ENCODE results near the gene SLX9. TPM values are rescaled to one million over a fixed set of nuclear protein-coding genes. Genes with fewer than 3 reads are reported as not detected.
"Not testable (repeated sequence)": the region's sequence is repeated elsewhere in the genome, so short reads cannot be mapped to it uniquely, and the experiment has no call there.

SLX9 gene
- total RNA-seq, 1 donor from 2014 or later = 80.8 TPM

DNA sequence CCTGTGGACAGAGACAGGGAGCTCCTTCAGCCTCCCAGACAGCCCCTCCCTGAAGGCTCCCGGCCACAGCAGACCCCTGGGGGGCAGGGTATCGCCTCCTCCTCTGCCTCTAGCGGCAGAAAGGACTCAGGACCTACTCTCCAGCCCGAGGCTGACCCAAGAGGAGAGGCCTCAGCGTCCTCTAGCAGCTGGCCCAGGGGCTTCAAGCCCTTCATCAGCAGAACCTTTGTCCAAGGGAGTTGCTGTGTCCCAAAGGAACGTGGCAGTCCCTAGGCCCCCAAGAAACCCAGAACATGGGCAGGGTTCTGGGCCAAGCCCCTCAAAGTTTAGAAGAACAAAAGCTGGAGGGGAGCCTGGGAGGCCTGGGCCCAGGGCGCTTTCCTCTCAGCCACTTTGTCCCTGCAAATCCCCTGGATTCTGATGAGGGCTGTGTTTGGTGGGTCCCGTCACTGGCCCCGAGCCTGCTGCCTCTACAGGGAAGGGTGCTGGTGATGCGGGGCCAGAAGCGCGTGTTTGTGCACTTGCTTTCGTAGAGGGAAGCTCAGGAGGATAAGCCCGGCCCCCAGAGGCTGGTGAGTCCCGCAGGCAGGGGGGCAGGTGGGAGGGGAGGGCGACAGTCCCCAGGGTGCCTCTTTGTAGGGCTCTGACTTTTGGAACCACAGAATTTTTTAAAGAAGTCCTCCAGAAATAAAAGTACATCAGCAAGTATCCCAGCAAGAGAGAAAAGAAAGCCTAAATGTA, 32.4 kb upstream of the SLX9 start:
- intact Hi-C loops (cut with micrococcal nuclease) = no loop called here
- Mint-ChIP-seq H3K27ac (no peak overlapping the region), H3K27me3 (no peaks in the 10 kb centered on the region), H3K4me1 (peaks cover 33% of the 10 kb centered on the region), H3K9me3 (no peaks in the 10 kb centered on the region), H3K36me3 (ENCODE audit: low read depth) (peaks cover 51% of the 10 kb centered on the region), H3K4me3 (no peak overlapping the region)
- DNase-seq = no peak

DNA sequence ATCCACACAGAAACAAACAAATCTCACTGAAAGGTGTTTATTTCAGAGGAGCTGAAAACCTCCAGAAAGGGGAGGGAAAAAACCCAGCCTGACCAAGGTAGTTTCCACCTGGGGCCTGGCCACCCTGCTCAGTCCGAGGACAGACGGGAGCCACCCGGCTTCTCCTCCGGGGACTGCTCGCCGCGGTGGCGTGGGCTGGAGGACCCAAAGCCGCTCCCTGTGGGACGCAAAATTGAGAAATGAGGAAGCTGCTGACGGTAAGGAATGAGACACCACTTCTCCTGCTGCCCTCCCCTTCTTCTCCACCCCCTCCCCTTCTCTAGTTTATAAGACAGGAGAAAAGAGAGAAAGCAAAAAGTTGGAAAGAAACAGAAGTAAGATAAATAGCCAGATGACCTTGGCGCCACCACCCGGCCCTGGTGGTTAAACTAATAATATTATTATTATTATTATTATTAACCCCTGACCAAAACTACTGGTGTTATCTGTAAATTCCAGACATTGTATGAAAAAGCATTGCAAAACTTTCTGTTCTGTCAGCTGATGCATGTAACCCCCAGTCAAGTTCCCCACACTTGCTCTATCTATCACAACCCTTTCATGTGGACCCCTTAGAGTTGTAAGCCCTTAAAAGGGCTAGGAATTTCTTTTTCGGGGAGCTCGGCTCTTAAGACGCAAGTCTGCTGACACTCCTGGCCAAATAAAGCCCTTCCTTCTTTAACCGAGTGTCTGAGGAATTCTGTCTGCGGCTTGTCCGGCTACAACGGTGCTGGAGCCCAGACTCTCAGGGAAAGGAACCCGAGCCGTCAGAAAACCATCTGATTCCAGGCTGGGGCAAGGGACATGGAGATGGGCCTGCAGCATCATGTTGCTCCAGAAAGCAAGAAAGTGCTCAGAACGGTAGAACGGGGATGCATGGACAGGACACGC, 31.6 kb upstream of the SLX9 start:
- peaks cover 35% of the 10 kb centered on the region for H3K4me1 Mint-ChIP-seq
- peak overlapping the region; percentile 46 for H3K27ac Mint-ChIP-seq
- H3K9me3 Mint-ChIP-seq = no peaks in the 10 kb centered on the region
- no peak overlapping the region for H3K4me3 Mint-ChIP-seq
- peaks cover 43% of the 10 kb centered on the region for H3K36me3 Mint-ChIP-seq (ENCODE audit: low read depth)
- H3K27me3 Mint-ChIP-seq = no peaks in the 10 kb centered on the region
- no peak for DNase-seq
- intact Hi-C loops (cut with micrococcal nuclease) = no loop called here

DNA sequence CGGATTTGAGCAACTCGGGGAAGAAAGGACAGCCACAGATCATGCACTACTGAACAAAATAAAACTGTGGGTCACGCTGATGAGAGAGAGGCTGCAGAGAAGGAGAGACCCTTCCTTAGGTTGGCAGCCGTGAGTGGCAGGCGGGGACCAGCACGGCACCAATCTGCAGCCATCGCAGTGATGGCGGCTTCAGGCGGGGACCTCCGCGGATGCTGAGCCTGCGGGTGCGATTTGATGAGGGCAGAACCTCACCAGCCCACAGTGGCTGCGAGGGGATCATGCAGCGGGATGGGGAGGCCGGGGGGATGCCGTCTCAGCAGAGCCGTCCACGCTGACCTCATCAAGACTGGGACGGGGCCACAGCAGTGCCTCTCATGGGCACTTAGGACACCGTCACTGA, 30.9 kb upstream of the SLX9 start:
- H3K27ac Mint-ChIP-seq = peak overlapping the region; percentile 74
- H3K36me3 Mint-ChIP-seq (ENCODE audit: low read depth) = peaks cover 38% of the 10 kb centered on the region
- H3K27me3 Mint-ChIP-seq = no peaks in the 10 kb centered on the region
- H3K9me3 Mint-ChIP-seq = no peaks in the 10 kb centered on the region
- H3K4me3 Mint-ChIP-seq = no peak overlapping the region
- no peak for DNase-seq
- H3K4me1 Mint-ChIP-seq = peaks cover 40% of the 10 kb centered on the region
- intact Hi-C loops (cut with micrococcal nuclease) = no loop called here

DNA sequence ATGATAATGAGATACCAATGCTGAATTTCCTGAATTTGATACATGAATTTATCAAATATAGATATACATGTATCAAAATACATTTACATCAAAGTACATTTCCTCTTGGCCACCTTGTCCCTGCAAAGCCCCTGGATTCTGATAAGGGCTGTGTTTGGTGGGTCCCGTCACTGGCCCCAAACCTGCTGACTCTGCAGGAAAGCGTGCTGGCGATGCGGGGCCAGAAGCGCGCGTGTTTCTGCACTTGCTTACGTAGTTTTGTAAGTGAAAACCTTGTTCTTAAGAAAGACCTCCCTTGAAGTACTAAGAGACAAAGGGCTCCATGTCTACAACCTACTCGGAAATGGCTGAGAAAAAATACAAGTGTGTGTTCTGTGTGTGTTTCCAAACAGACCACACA, 30.1 kb upstream of the SLX9 start:
- H3K4me3 Mint-ChIP-seq = peak overlapping the region; percentile 28
- DNase-seq = no peak
- no peaks in the 10 kb centered on the region for H3K27me3 Mint-ChIP-seq
- intact Hi-C loops (cut with micrococcal nuclease) = loop anchor here (2.0 kb wide), 1 partner anchor 17 kb away; no protein-coding TSS in a partner anchor
- no peaks in the 10 kb centered on the region for H3K9me3 Mint-ChIP-seq
- peaks cover 43% of the 10 kb centered on the region for H3K4me1 Mint-ChIP-seq
- H3K27ac Mint-ChIP-seq = peak overlapping the region; percentile 56
- H3K36me3 Mint-ChIP-seq (ENCODE audit: low read depth) = peaks cover 34% of the 10 kb centered on the region

DNA sequence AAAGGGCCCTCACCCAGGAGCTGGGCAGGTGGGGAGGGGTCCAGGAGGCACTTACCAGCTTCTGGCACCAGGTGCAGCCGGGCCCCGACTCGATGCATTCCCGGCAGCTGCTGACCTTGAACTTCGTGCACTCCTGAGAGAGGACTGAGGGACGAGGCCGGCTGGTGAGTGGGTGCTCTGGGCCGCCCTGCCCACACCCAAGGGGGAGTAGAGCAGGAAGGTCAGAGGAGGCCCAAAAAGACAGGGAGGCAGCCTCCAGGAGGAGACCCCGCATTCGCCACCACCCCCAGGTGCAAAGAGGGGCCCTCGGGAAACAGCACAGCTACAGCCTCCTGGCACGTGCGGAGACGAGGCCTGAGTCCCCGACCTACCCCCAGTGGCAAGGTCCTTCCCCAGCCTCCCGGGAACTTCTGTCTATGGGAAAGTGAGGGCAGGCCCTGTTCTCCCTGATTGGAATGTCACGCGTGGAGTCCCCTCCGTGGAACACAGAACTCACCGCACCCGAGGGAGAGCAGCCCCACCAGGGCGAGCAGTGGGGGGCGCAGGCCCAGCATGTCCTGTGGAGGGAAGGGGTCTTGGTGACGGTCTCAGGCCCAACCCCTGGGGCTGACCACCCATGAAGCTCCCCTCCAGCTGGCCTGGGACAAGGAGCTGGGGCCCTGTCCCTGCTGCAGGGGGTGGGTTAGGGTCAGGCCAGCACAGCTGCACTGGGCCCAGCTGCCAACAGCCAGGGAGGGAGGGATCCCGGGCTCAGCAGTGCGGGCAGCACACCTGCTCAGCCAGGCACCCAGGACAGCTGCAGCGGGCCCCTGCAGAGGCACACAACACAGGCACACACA, 29.4 kb upstream of the SLX9 start:
- H3K4me1 Mint-ChIP-seq = peaks cover 49% of the 10 kb centered on the region
- H3K9me3 Mint-ChIP-seq = no peaks in the 10 kb centered on the region
- H3K27me3 Mint-ChIP-seq = no peaks in the 10 kb centered on the region
- peak overlapping the region; percentile 67 for H3K4me3 Mint-ChIP-seq
- H3K36me3 Mint-ChIP-seq (ENCODE audit: low read depth) = peaks cover 33% of the 10 kb centered on the region
- intact Hi-C loops (cut with micrococcal nuclease) = loop anchor here (2.0 kb wide), 1 partner anchor 18 kb away; no protein-coding TSS in a partner anchor
- peak overlapping the region; percentile 76 for H3K27ac Mint-ChIP-seq
- no peak for DNase-seq

DNA sequence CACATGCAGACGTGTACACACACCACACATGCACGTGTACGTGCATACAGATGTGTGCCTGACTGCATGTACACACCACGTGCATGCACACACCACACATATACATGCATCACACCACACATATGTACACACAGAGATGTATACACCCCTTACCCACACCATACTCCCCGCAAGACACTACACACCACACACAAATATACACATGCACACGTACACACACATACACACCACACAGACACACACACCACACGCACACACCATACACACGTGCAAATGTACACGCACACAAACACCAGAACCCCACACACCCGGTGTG, 28.8 kb upstream of the SLX9 start:
- Mint-ChIP-seq H3K36me3 (ENCODE audit: low read depth) (peaks cover 32% of the 10 kb centered on the region), H3K4me1 (peaks cover 54% of the 10 kb centered on the region), H3K27ac (peak overlapping the region; percentile 76), H3K9me3 (no peaks in the 10 kb centered on the region), H3K27me3 (no peaks in the 10 kb centered on the region), H3K4me3 (peak overlapping the region; percentile 67)
- no peak for DNase-seq
- intact Hi-C loops (cut with micrococcal nuclease) = loop anchor here (2.0 kb wide), 1 partner anchor 18 kb away; no protein-coding TSS in a partner anchor

DNA sequence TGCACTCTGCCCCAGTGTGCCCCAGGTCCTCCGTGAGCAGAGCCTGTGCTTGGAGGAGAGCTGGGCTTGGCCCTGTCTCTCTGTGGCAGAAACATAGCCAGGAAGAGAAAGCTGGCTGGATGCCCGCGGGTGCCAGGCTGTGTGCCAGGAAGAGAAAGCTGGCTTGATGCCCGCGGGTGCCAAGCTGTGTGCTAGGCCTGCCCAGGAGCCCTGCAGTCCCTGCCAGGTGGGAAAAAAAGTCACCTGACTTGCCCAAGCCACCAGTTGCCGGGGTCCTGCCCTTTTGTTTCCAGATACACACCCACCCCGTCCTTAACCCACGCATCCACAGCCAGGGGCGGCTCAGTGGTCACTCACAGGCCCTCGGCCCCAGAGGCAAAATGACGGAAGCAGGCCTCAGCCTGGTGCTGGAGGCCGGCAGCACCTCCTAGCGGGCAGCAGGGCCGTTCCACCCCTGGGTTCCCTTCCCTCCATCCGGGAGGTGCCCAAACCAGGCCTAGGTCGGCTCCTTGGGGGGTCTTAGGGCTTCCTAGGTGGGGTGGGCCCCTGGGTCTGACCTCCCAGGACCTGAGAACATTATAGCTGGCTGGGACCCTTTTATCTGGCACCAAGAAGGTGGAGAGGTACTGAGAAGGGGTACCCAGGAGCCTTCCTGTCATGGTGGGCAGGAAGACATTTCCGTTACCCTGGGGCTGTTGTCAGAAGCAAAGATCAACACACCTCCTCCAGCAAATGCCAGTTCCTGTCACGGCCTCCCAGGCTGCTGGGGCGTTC, 28.3 kb upstream of the SLX9 start:
- intact Hi-C loops (cut with micrococcal nuclease) = loop anchor here (2.0 kb wide), 1 partner anchor 19 kb away; no protein-coding TSS in a partner anchor
- Mint-ChIP-seq H3K27ac (peak overlapping the region; percentile 76), H3K4me1 (peaks cover 55% of the 10 kb centered on the region), H3K27me3 (no peaks in the 10 kb centered on the region), H3K9me3 (no peaks in the 10 kb centered on the region), H3K36me3 (ENCODE audit: low read depth) (peaks cover 29% of the 10 kb centered on the region), H3K4me3 (peak overlapping the region; percentile 67)
- peak; percentile 86 for DNase-seq

DNA sequence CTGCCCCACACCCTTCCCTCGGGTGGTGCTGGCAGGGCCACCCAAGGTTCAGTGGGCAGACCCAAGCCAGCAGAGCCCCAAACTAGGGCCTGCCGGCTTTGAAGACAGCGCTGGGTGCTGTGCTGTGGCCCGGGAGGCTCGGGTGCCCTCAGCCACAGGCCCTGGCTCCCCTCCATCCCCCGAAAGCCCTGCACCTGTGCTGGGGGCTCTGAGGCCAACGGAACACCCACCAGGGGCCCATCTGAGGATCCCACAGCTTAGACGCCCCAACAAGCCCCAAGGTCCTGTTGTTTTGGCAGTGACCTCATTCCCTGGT, 27.7 kb upstream of the SLX9 start:
- Mint-ChIP-seq H3K4me3 (peak overlapping the region; percentile 67), H3K27ac (peak overlapping the region; percentile 76), H3K9me3 (no peaks in the 10 kb centered on the region), H3K36me3 (ENCODE audit: low read depth) (peaks cover 33% of the 10 kb centered on the region), H3K27me3 (no peaks in the 10 kb centered on the region), H3K4me1 (peaks cover 60% of the 10 kb centered on the region)
- no peak for DNase-seq
- intact Hi-C loops (cut with micrococcal nuclease) = no loop called here

DNA sequence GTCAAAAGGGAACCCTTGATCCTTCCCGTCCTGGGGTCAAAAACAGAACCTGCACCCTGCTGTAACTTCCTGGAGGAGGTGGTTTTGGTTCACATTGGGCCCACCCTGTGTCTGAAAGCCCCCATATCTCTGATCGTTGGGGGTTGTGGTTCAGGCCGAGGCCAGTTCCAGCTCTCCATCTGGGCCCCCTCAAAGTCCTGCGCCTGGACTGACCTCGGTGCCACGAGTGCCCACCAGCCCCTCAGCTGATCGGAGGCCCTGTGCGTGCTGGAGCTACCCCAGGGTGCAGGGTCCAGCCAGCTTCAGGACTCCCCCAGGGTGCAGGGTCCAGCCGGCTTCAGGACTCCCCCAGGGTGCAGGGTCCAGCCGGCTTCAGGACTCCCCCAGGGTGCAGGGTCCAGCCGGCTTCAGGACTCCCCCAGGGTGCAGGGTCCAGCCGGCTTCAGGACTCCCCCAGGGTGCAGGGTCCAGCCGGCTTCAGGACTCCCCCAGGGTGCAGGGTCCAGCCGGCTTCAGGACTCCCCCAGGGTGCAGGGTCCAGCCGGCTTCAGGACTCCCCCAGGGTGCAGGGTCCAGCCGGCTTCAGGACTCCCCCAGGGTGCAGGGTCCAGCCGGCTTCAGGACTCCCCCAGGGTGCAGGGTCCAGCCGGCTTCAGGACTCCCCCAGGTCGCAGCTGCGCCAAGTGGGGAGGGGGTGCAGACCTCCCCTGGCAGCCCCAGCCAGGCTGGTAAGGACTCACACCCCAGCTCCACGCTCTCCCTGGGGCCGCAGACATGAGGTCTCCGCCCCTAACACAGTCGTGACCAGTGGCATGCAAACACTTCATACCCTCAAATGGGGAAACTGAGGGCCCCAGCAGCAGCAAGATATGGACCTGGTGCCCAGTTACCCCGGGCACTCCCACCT, 27.1 kb upstream of the SLX9 start:
- DNase-seq; intact Hi-C loops (cut with micrococcal nuclease); H3K27me3 Mint-ChIP-seq; H3K9me3 Mint-ChIP-seq: not testable (repeated sequence)
- peak overlapping the region; percentile 89 for H3K27ac Mint-ChIP-seq
- H3K36me3 Mint-ChIP-seq (ENCODE audit: low read depth) = peaks cover 39% of the 10 kb centered on the region
- H3K4me1 Mint-ChIP-seq = peaks cover 67% of the 10 kb centered on the region
- peak overlapping the region; percentile 94 for H3K4me3 Mint-ChIP-seq

DNA sequence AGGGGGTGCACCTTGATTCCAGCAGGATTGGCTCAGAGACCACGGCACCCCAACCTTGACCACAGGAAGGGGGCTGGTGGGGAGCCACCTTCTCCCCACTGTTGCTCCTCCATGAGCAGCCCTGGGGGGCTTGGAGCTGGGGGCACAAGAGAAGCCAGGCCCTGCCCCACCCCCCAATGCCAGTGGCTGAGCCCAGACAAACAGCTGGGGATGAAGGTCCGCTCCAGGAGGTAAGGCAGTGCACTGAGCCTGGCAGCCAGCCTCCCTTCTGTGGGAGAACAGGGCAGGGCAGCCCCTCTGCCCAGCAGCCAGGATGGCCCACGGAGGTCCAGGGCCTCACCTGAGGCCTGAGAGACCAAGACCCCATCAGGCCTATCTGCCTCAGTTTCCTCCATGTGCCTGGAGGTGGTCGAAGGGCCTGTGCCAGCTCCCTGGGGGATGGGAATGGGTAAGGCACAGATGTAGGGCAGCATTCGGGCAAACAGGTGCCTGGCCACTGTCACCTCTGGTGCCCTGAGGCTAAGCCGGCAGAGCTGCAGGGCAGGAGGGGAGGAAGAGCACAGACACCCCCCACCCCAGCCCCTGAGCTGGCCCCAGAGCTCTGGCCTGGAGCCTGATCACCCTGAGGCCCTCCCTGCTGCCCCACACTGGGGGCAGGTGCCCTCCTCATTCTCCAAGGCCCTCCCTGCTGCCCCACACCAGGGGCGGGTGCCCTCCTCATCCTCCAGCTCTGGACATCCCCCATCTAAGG, 26.2 kb upstream of the SLX9 start:
- H3K4me3 Mint-ChIP-seq = peak overlapping the region; percentile 94
- intact Hi-C loops (cut with micrococcal nuclease) = loop anchor here (2.0 kb wide), 1 partner anchor 39 kb away; no protein-coding TSS in a partner anchor
- no peak for DNase-seq
- H3K27ac Mint-ChIP-seq = peak overlapping the region; percentile 89
- peaks cover 40% of the 10 kb centered on the region for H3K36me3 Mint-ChIP-seq (ENCODE audit: low read depth)
- no peaks in the 10 kb centered on the region for H3K9me3 Mint-ChIP-seq
- H3K4me1 Mint-ChIP-seq = peaks cover 71% of the 10 kb centered on the region
- no peaks in the 10 kb centered on the region for H3K27me3 Mint-ChIP-seq

DNA sequence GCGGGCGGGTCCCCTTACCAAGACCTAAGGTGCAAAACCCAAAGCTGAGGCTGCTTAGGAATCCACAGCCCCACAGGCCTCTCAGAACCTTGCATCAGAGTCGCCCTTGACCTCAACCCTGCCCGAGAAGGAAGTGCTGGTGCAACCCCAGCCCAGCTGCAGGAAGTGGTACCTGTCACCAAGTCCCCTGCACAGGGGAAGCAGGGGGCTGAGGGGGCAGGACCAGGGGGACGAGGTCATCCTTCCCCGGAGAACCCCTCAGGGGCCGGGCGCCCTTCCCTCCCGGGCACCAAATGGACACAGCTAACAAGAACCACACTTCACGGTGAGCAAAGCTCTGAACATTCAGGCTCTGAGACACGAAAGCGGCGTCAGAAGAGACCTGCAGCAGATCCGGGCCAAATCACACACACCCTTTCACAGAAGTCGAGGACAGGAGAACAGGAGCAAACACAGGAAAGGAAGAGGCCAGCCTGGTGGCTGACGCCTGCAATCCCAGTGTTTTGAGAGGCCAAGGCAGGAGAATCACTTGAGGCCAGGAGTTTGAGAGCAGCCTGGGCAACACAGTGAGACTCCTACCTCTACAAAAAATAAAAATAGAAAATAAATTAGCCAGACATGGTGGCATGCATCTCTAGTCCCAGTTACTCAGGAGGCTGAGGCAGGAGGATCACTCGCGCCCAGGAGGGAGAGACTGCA, 25.5 kb upstream of the SLX9 start:
- intact Hi-C loops (cut with micrococcal nuclease) = loop anchor here (2.0 kb wide), 1 partner anchor 40 kb away; no protein-coding TSS in a partner anchor
- peak; percentile 91 for DNase-seq

More for the DNA sequence above, 25.5 kb upstream of the SLX9 start:
- Mint-ChIP-seq H3K36me3 (ENCODE audit: low read depth) (peaks cover 36% of the 10 kb centered on the region), H3K27ac (peak overlapping the region; percentile 89), H3K4me1 (peaks cover 67% of the 10 kb centered on the region), H3K4me3 (peak overlapping the region; percentile 94), H3K27me3 (no peaks in the 10 kb centered on the region), H3K9me3 (no peaks in the 10 kb centered on the region)

Data from activated CD4-positive, alpha-beta T cell treated with anti-CD3 and anti-CD28 coated beads, Interleukin-2, amount 10 ng/mL, durations not matched to agents 24 days and 14 days (primary cell).